HG03565 (cell line): ENCODE measurements around the gene GPR63.
A peak's percentile ranks its signal among the peaks of the same experiment; 100 is the strongest.

Experiments
- ATAC-seq: cut with Tn5 transposase; IDR thresholded peaks from one replicate; pipeline ENCODE4 v1.9.1; 2021; ENCODE audit warnings: mild to moderate bottlenecking, moderate library complexity; ENCODE audit not compliant: unreplicated experiment

Gene GPR63

GRCh38 chr6:96823743-96824142, 13.5 kb downstream of the GPR63 start:
- ATAC-seq = no peak

GRCh38 chr6:96821034-96821433, 16.2 kb downstream of the GPR63 start:
- no peak for ATAC-seq

GRCh38 chr6:96816301-96816817, 20.9 kb downstream of the GPR63 start:
- ATAC-seq = no peak

- no peak for ATAC-seq
Observed at GRCh38 chr6:96814625-96815024, 22.7 kb downstream of the GPR63 start.

- no peak for ATAC-seq
Observed at GRCh38 chr6:96812077-96812703, 25.1 kb downstream of the GPR63 start.

GRCh38 chr6:96811670-96812069, 25.6 kb downstream of the GPR63 start:
- no peak for ATAC-seq

GRCh38 chr6:96811136-96811535, 26.1 kb downstream of the GPR63 start:
- no peak for ATAC-seq

- no peak for ATAC-seq
Observed at GRCh38 chr6:96809119-96809518, 28.2 kb downstream of the GPR63 start.

- ATAC-seq = no peak
Observed at GRCh38 chr6:96803106-96803481, 34.2 kb downstream of the GPR63 start.

- ATAC-seq = peak; percentile 97
Observed at GRCh38 chr6:96795481-96795880, 41.8 kb downstream of the GPR63 start.

GRCh38 chr6:96794980-96795379, 42.3 kb downstream of the GPR63 start:
- peak; percentile 13 for ATAC-seq

- no peak for ATAC-seq
Observed at GRCh38 chr6:96792561-96793190, 44.6 kb downstream of the GPR63 start.

- ATAC-seq = no peak
Observed at GRCh38 chr6:96789871-96790270, 47.4 kb downstream of the GPR63 start.

- no peak for ATAC-seq
Observed at GRCh38 chr6:96787846-96788580, 49.3 kb downstream of the GPR63 start.

- ATAC-seq = no peak
Observed at GRCh38 chr6:96786336-96786735, 50.9 kb downstream of the GPR63 start.

- no peak for ATAC-seq
Observed at GRCh38 chr6:96784650-96785049, 52.6 kb downstream of the GPR63 start.

GRCh38 chr6:96783307-96783706, 54.0 kb downstream of the GPR63 start:
- no peak for ATAC-seq

GRCh38 chr6:96781557-96781956, 55.7 kb downstream of the GPR63 start:
- no peak for ATAC-seq

GRCh38 chr6:96777113-96777512, 60.2 kb downstream of the GPR63 start:
- no peak for ATAC-seq

GRCh38 chr6:96775727-96776400, 61.4 kb downstream of the GPR63 start:
- ATAC-seq = no peak

GRCh38 chr6:96766769-96767168, 70.5 kb downstream of the GPR63 start:
- ATAC-seq = no peak
